Neutrophil (primary cell): ENCODE data around the gene FGA.

ENCODE experiments used
- H3K27ac ChIP-seq: fragments of 200-600 bp; sonication (generic); 2 replicates; pipeline ENCODE4 v1.5.1; 2016; ENCODE audit warnings: mild to moderate bottlenecking, moderate library complexity
- H3K27me3 ChIP-seq: fragments of 200-600 bp; sonication (generic); 2 replicates; pipeline ENCODE4 v1.6.0; 2016; ENCODE audit warnings: mild to moderate bottlenecking
- H3K36me3 ChIP-seq: fragments of 200-600 bp; sonication (generic); 2 replicates; pipeline ENCODE4 v1.5.1; 2017
- H3K4me1 ChIP-seq, 2 experiments: fragments of 200-600 bp in 1 of 2; sonication (generic) in 1 of 2; 1 replicate in 1 of 2; 2 replicates in 1 of 2; pipeline versions ENCODE4 v1.5.1 to v1.6.1; 2013 to 2016; ENCODE audit warnings: low read depth in 1 of 2, low read length in 1 of 2, mild to moderate bottlenecking in 1 of 2, moderate library complexity in 1 of 2; ENCODE audit not compliant: control insufficient read depth in 1 of 2, insufficient read depth in 1 of 2
- H3K4me3 ChIP-seq, 2 experiments: fragments of 200-600 bp in 1 of 2; sonication (generic) in 1 of 2; 1 replicate in 1 of 2; 2 replicates in 1 of 2; pipeline ENCODE4 v1.5.1; 2013 to 2016; ENCODE audit warnings: low read depth in 1 of 2, low read length in 1 of 2, mild to moderate bottlenecking in 1 of 2, moderate library complexity in 1 of 2
- H3K9me3 ChIP-seq: fragments of 200-600 bp; sonication (generic); 2 replicates; pipeline ENCODE4 v1.5.1; 2016
- TF ChIP-seq, protein P1 (sequence below): fragments of 200-600 bp; sonication (generic); IDR thresholded peaks from 2 replicates; pipeline ENCODE4 v1.5.1; 2016; ENCODE audit warnings: antibody characterized with exemption

The FGA gene

DNA sequence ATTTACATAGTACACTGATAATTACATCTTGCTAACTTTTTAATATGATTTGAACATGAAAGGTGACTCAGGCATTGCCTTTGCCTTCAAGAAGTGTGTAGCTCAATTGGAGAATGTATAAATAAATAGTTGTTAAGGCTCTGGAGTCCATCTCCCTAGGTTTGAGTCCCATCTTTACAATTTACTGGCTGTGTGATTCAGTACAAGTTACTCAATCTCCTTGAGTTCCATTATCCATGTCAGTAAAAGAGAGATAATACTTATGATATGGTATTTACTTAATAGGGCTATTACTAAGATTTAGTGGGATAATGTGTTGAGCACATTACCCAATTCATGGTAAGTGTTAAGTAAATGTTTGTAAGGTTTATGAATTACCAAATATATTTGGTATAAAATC, 23.8 kb upstream of the FGA start:
- no peaks in the 10 kb centered on the region for H3K36me3 ChIP-seq
- no peak overlapping the region for H3K27ac ChIP-seq
- TF ChIP-seq, protein P1, sequence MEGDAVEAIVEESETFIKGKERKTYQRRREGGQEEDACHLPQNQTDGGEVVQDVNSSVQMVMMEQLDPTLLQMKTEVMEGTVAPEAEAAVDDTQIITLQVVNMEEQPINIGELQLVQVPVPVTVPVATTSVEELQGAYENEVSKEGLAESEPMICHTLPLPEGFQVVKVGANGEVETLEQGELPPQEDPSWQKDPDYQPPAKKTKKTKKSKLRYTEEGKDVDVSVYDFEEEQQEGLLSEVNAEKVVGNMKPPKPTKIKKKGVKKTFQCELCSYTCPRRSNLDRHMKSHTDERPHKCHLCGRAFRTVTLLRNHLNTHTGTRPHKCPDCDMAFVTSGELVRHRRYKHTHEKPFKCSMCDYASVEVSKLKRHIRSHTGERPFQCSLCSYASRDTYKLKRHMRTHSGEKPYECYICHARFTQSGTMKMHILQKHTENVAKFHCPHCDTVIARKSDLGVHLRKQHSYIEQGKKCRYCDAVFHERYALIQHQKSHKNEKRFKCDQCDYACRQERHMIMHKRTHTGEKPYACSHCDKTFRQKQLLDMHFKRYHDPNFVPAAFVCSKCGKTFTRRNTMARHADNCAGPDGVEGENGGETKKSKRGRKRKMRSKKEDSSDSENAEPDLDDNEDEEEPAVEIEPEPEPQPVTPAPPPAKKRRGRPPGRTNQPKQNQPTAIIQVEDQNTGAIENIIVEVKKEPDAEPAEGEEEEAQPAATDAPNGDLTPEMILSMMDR = no peak

DNA sequence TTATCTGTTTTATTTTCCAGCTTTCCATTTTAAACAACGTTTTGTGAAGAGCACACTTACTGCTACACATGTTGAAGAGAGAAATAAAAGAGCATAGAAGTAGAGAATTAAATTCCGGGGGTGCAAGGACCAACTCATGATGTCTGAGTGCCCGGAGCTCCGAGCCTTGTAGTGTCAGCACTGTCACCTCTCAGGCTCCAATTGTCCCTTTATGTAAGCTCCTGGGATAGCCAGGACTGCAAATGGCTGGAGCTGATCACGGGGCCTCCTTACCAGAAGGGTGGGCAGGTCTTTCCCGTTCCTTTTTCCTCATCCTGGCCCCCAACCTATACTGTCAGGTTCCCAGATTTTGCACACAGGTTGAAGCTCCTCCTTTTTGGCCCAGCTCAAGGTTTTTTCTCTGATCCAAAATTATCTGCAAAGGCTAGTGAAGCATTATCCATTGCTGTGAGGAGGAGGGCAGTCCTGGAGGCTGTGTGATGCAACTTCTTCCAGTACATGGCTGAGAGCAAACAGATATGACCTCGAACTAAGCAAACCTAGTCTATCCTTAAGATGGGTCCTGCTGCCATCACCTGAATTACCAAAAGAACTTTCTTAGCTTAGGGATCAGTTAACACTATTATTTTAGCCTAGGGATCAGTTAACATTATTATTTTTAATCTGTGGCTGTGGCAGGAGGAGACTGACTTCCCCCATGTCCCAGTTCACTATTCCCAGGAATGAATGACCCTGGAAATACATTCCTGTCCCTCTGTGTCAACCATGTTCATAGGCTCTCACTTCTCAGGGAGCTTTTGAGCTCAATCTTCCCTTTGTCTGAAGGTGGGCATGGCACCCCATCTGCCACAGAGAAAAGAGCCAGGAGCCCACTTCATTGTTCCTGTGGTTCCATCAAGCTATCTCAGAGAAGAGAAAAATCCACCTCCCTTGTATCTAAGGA, 22.2 kb upstream of the FGA start, which contains the start of gene FGG:
Gene FGG, minus strand, starts transcription at position 185 of the 943 bp plus-strand sequence. Its CDS starts 47 bp downstream, at position 138.
- no peaks in the 10 kb centered on the region for H3K36me3 ChIP-seq
- no peaks in the 10 kb centered on the region for H3K9me3 ChIP-seq
- no peak within 1 kb of the TSS for H3K27ac ChIP-seq
- H3K27me3 ChIP-seq = no peaks in the 10 kb centered on the region
- TF ChIP-seq, protein P1 = no peak
- H3K4me3 ChIP-seq = no peak within 1 kb of the TSS
- no peaks in the 10 kb centered on the region for H3K4me1 ChIP-seq

More for the DNA sequence above, 23.8 kb upstream of the FGA start:
- no peaks in the 10 kb centered on the region for H3K27me3 ChIP-seq
- H3K4me3 ChIP-seq = no peak overlapping the region
- no peaks in the 10 kb centered on the region for H3K4me1 ChIP-seq
- H3K9me3 ChIP-seq = no peaks in the 10 kb centered on the region

DNA sequence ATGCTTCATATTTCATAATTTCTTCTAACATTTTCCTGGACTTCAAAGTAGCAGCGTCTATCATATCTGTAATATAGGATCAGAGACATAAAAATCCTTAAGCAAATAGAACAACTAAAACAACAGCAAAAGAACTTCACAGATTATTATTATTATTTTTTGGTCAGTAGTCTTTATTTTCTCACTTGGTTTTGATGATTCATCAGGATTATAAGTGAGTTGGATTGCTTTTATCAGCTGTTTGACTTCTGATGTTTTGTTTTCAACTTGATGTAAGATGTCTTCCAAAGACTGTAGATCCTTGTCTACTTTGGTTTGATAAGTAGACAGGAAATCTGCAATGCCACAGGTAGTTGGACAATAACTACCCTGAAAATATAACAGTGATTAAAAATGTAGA, 21.3 kb upstream of the FGA start:
- TF ChIP-seq, protein P1 = no peak
- Histone ChIP-seq H3K9me3 (no peaks in the 10 kb centered on the region), H3K36me3 (no peaks in the 10 kb centered on the region), H3K4me1 (no peaks in the 10 kb centered on the region), H3K27ac (no peak overlapping the region), H3K27me3 (no peaks in the 10 kb centered on the region), H3K4me3 (no peak overlapping the region)

DNA sequence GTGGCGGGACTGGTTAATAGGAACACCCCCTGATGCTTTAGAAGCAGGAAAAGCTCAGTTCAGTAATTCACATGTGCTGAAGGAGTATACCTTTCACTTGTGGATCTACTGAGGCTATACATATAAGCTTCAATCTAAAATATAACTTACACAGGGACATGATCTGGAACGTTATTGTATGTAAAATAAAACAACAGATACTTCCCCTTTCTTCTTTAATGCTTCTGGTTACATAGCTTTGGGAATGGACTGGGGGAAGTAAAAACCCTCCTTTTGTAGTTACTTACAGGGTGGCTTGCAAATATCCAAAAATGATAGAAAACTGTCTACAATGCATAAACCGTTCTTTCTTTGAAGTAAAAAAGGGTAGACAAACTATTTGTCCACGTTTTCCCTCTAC, 20.0 kb upstream of the FGA start:
- no peaks in the 10 kb centered on the region for H3K36me3 ChIP-seq
- no peak overlapping the region for H3K4me3 ChIP-seq
- TF ChIP-seq, protein P1 = no peak
- no peak overlapping the region for H3K27ac ChIP-seq
- H3K27me3 ChIP-seq = no peaks in the 10 kb centered on the region
- H3K4me1 ChIP-seq = no peaks in the 10 kb centered on the region
- H3K9me3 ChIP-seq = no peaks in the 10 kb centered on the region

DNA sequence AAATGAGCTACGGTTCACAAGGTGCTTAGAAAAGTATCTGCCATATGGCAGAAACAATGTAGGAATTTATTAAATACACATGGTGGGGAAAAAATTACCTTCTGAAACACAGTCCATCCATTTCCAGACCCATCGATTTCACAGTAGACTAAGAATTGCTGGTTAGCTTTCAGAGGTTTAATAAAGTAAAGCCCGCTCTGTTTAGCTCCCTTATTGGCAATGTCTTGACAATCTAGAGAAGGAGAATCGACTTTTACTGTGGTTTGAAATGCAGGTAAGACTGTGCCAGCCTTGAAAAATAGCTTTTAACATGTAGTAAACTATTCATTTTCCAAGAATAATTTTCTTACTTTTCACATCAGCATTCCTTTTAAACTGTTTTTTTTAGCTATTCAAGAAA, 19.0 kb upstream of the FGA start:
- Histone ChIP-seq H3K27ac (no peak overlapping the region), H3K4me3 (no peak overlapping the region), H3K36me3 (no peaks in the 10 kb centered on the region), H3K9me3 (no peaks in the 10 kb centered on the region), H3K4me1 (no peaks in the 10 kb centered on the region), H3K27me3 (no peaks in the 10 kb centered on the region)
- TF ChIP-seq, protein P1 = no peak
